NCI-H226 (cell line): ENCODE data around the gene KRT81.
A peak's percentile ranks its signal among the peaks of the same experiment; 100 is the strongest.

Experiments
- DNase-seq: peaks from one replicate; pipeline ENCODE4 v3.0.0-alpha.2; 2015

KRT81 gene

DNA sequence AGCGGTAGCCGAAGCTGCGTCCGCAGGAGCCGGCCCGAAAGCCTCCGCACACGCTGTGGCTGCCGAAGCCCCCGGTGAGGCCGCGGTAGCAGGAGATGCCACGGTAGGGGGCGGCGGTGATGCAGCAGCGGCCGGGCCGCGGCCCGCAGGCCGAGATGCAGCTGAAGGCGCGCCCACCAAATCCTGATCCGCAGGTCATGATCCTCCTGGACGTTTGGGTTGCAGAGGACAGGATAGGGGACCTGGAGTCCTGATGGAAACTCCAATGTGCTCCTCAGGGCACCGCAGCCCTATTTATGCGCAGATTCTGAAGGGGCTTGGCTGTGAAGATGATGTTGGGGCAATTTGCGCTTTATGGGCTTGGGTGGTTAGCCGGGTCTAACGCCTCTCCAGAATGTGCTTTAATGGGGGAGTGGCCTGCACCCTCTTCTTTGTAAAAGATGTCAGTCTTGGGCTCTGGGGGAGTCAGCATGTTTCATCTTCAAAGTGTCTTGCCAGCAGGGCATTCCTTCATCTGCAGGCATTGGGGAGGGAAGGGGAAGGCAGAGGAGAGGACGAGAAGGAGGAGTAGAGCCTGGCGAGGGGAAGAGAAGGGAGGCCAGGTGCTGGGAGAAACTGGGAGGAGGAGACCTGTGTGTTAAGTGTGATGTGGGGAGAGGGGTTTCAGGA is at the start of gene KRT81:
TSS of gene KRT81 (minus strand) at position 268 of the 669 bp plus-strand sequence. CDS start at position 199, 69 bp downstream.
- DNase-seq: no peak

DNA sequence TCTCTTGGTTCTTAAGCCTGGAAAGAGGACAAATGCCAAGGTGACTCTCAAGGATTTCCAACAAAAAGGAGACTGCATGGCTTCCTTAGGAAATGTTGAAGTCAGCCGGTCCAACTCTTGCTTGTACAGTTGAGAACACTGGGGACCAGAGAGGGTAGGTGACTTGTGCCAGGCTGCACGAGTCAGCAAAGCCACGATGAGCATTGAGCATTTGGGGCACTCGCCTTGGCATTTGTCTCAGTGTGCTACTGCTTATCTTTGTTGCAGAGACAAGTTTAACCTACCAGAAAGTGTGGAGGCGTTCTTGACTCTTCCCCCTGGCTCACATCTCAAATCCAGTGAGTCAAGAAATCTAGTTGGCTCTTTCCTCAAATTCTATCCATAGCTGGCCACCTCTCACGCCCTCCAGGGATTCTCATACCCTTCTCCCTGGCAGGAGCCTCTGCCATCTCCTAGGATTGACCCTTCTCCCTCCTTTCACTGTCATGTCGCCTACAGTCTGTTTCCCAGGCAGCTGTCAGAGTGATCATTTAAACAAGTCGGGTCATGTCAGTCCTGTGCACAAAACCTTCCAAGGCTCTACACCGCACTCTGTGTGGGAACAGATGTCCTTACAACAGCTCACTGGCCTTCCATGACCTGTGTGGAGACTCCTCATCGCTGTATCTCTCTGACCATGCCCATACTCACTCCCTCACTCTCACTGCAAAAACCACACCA is 47.1 kb upstream of the KRT81 start:
- DNase-seq: no peak

DNA sequence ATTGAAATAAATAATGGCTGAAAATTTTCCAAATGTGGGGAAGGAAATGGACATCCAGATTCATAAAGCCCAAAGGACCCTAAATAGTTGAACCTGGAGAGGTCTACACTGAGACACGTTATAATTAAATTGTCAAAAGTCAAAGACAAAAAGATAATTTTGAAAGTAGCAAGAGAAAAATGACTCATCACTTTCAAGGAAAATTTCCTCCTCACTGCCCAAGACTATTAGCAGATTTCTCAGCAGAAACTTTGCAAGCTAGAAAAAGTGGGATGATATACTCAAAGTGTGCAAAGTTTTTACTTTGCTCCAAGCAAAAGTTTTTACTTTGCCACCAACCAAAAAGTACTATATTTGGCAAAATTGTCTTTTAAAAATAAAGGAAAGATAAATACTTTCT is 45.7 kb upstream of the KRT81 start:
- DNase-seq: peak; percentile 58

DNA sequence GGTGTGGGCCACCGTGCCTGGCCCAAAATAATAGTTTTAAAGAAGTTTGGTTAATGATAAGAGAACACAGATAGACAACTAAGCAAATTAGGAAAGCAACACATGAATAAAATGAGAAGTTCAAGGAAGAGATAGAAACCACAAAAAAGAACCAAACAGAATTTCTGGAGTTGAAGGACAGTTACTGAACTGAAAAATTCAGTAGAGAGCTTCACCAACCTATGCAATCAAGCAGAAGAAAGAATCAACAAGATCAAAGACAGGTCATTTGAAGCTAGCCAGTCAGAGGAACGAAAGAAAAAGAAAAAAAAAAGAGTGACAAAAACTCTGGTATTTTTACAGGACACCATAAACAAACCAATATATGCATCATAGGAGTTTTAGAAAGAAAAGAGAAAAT is 45.3 kb upstream of the KRT81 start:
- DNase-seq: no peak

DNA sequence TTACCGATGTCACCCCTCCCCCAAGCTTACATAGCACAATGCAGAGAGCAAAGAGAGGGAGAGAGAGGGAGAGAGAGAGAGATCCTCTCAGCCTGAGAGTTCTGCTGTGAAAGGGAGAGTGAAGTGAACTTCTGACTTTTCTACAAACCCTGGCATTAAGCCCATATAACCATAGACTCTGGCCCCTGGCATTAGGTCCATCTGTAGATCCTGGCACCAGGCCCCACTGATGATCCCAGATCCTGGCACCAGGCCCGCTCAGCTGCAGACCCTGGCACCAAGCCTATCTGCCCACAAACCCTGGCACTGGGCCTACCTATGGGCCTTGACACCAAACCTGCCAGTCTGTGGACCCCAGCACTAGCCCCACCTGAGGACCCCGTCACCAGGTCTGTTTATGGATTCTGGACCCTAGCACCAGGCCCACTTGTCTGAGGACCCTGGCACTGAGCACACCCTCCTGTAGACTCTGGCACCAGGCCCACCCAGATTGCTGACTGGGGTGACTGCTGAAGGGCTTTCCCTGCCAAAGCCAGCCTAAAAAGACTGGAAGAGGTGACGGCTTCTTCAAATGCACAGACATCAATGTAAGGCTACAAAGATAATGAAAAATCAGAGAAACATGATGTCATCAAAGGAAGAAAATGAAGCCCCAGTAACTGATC is 44.4 kb upstream of the KRT81 start:
- DNase-seq: peak; percentile 76

DNA sequence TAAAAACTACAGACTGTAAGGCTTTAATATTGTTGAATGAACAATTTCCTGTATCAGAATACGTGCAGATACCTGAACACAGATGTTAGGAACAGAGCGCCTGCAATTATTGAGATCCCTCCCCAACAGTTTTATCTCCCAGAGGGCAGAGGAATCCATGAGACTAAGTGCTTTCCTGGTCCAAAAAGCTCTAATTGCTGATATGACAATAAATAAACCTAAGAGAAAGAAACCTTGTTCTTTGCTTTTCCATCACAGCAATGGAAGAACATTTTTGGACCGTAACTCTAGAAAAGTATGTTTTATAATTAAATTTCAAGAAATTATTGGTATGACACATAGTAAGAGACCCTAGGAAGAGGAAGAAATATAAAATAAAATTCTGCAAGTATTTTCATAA is 42.9 kb upstream of the KRT81 start:
- no peak for DNase-seq

DNA sequence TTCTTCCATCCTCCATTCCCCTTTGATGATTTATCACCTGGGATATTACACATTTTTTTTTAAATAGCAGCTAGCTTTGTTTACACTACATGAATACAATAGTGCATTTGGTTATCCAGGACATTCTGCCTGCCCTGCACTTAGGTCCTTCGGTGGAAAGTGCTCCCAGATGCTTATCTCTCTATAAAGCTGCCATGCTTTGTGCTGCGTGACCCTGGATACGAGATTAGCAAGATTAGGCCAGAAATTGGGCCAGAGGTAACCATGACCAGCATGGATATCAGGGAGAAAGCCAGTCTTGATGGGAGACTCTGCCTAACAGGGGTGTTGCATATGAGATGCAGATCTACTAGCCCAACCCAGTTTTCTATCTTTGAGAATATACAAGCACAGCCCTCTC is 42.0 kb upstream of the KRT81 start:
- DNase-seq: no peak

DNA sequence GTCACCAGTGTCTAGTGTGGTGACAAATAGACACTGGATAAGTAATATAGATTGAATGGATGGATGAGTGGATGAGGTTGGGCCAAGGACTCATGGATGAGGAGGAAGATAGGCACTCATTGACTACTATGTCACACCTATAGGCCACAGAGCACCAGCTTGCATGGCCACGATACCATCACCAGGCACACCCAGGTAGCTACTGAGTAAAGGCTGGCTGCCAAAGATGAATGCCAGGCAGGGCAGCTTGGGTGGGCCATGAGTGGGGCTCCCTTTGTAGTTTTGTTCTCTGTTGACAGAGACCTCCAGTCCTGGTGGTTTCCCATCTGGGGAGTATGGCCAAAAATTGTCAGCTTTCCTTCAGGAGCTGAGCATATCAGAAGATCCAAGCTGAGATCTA is 41.0 kb upstream of the KRT81 start:
- no peak for DNase-seq

DNA sequence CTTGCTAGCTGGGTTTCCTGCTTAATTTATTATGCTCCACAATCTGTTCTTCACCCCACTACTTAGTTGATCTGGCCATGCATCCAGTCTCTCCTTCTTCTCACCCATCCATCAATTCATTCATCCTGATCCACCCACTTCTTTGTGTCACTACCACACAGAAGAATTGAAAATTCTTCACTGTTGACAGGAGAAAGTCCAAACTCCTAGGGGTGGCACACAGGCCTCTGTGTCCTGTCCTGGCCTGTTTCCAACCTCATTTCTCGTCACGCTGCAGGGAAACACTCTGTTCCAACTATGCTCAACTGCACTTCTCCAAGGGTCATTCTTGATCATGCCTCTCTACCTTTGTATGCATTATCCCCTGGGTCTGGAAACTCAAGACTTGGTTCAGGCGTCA is 40.5 kb upstream of the KRT81 start:
- no peak for DNase-seq

DNA sequence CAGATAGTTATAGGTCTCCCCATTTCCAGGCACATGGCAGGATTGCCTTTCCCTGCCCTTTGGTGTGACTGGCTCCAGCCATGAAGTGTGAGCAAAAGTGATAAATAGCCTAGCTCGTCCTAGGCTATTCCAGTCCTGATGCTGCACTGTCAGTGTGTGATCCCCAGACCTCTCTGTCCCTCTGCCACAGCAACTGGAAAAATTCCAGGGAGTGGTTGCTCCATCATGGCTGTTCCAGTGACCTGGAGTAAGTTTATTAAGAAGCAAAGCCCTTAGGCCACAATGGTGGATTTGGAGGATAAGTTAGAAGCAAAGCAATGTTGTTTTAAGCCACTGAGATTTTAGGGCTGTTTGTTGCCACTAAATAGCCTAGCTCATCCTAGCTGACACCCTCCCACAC is 39.7 kb upstream of the KRT81 start:
- DNase-seq: no peak

DNA sequence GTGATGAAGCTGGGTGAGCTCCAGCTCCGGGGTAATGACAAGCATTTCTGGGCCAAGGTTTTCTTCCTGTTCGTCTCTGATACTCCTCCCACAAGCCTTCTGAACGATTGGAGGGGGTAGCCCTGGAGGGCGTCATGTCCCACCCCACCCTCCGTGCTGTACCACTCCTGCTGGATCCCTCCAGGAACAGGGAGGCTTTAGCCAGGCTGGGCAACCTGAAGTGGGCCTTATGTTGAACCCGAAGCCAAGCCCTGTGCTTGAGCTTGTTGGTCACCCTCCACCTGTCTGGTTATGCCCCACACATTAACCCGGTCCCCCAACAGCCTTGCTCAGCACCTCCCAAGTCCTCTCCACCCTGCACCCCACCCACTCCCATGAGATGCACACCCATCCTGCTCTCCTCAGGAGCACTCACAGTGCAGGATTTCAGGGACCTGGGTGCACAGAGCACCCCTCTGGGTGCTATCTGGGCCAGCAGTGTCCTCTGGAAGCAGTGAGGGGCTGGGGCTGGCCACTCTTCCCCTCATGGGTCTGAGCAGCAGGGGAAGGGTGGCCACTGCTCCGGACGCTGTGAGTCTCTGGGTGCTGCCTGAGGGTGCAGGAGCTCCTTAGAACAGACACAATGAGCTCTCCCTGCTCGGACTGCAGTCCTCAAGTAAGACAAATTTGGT is 36.6 kb upstream of the KRT81 start:
- no peak for DNase-seq

DNA sequence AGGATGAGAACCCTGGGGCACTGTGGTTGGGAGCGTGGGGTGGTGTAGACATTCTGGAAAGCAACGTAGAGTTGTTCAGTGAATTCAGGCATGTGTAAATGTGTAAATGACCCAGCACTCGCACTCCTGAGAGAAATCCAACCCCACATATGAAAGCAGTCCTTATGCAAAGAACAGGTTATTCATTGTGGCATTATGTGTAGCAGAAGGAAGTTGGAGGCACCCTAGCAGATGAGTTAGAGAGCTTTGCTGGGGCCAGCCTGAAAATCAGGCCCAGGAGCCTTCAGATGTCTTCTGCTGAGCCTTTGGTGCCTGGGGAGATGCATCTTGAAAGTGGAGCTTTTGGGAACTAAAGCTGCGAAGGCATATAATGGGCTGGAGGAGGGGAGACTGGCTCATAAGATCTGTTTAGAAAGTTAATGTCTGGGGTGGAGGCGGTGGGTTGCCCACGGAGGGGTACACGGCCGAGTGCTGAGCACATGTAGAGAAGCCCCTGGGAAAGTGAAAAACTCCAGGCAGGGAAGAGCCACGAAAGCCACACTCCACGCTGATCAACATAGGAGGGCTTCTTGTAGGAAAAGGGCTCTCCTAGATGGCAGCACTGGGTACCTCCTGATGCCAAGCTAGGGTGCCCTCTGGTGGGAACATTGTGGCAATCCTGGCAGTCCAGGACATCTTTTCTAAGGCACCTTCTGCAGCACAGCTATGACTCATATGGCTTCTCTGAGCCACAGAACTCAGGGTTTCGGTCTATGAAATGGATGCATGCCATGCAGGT is 35.9 kb upstream of the KRT81 start:
- DNase-seq: peak; percentile 90

DNA sequence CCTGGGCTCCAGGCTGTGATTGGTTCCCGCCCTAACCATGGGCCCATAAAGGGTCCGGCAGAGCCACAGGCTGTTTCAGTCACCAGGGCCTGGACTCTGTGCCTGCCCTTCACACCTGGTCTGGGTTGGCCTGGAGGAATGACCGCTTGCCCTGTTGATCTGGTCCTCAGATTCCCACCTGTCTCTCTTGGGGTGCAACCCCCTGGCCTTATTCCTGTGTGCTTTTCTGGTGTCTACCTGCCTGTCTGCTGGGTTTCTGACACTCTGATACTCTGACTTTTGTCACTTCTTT is 32.8 kb upstream of the KRT81 start:
- DNase-seq: no peak

DNA sequence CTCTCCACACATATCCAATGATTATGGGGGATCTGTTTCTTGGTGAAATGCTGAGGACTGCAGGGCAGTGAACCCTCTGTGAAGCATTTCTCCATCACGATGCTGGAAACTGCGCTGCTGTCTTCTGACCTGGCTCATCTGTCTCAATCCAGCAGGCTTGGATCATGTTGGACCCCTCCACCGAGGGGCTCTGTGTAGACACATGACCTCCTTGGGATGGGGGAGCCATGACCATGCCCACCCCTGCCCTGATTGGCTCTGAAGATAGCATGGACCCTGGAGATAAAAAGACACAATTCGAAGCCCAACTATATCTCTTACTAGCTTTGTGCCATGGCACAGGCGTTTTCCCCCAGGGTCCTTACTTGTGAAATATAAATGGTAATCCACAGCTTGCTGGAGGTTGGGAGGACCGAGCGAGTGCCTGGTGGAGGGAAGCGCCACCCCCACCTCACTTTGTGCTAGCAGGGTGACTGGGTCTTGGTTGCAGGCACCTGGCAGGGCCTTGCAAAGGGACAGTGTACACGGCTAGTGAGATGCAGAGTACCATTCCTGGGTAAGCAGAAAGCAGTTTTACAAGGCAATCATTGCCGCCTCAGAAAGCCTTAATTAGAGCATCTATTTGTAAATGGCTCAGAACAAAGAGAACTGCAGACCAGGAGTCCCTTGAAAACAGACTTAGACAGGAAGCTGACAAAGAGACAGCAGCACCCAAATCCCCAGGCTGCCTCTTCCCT is 32.2 kb upstream of the KRT81 start:
- no peak for DNase-seq

DNA sequence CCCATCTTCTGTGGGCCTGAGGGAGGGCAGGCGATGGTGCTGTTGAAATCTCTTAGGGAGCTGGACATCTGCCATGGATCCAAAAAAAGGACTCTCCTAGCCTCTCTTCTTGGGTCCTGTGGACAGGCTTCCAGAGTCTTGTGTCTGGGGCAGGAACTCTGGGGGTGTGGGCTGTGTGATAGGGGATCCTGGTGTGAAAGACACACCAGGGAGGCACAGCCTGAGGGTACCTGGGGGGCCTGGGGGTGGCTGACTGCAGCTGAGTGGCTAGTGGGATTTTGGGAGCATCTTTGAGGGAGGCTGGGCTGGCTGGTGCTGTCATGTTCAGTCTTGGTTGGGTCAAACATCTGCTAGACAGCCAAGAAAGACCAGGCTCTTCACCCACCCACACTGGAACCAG is 31.7 kb upstream of the KRT81 start:
- no peak for DNase-seq

DNA sequence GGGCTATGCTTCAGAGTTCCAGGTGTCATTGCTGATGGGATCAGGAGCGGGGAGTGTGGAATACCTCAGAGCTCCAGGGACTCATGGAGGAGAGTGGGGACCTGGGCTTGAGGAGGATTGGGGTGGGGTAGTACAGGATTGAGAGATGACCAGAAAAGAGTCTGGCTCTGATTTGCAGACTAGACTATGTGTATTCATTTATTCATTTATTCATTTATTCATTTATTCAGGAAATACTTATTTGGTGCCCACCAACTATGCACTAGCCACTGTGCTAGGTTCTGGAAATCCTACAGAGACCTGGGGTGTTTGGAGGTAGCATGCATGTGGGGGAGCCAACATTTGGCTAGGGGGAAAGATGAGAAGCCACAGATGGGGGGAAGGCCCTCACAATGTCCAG is 30.7 kb upstream of the KRT81 start:
- DNase-seq: no peak

DNA sequence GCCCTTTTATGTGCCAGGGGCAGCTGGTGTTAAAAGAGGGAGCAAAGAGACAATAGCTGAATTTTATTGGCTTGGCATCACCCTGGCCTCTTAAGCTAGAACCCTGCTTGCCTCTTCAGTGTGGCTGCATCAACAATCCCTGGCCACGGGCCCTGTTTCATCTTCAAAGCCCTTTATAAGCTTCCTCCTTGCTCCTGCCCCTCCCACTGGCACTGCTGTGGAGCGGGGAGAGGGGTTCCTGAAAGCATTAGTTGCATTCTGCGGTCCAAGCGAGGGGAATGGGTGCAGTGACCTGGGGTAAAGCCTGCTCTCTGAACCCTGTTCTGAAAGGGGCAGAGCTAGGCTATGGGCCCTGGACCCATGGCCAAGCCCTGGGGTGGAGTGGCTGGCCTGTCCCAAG is 30.1 kb upstream of the KRT81 start:
- DNase-seq: no peak

DNA sequence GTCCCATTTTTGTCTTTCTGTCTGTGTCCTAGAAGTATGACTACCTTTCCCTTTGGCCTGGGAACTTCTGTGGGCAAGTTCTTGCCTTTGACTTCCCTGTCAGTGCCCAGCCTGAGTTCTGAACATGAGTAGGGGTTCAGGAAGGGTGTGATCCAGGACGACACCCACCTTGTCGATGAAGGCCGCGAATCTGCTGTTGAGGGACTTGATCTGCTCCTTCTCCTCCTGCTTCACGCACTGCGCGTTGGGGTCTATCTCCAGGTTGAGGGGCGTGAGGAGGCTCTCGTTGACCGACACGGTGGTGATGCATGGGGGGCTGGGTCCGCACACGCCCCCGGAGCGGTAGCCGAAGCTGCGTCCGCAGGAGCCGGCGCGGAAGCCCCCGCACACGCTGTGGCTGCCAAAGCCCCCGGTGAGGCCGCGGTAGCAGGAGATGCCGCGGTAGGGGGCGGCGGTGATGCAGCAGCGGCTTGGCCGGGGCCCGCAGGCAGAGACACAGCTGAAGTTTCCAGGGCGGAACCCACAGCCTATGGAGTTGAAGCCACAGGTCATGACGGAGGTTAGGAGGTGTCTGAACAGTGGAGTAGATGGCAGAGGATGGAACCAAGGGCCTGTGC is 29.6 kb upstream of the KRT81 start, which contains the start of gene KRT83:
TSS of gene KRT83 (minus strand) at position 615 of the 617 bp plus-strand sequence. CDS start at position 552, 63 bp downstream.
- no peak for DNase-seq

DNA sequence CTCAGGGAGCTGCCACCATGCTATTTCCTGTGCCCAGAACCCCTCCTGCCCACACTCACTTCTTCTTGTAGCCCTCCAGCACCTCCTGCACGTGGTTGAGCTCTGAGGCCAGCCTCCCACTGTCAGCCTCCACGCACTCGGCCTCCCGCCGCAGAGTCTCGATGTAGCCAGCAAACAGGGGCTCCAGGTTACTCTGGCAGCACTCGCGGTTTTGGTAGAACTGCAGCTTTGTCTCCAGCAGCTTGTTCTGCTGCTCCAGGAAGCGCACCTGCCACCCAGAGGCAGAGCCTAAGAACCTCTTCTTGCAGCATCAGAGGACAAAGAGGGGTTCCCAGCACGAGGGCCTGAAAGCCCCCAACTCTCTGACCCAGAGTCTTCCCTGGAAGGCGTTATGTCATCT is 27.8 kb upstream of the KRT81 start:
- no peak for DNase-seq

DNA sequence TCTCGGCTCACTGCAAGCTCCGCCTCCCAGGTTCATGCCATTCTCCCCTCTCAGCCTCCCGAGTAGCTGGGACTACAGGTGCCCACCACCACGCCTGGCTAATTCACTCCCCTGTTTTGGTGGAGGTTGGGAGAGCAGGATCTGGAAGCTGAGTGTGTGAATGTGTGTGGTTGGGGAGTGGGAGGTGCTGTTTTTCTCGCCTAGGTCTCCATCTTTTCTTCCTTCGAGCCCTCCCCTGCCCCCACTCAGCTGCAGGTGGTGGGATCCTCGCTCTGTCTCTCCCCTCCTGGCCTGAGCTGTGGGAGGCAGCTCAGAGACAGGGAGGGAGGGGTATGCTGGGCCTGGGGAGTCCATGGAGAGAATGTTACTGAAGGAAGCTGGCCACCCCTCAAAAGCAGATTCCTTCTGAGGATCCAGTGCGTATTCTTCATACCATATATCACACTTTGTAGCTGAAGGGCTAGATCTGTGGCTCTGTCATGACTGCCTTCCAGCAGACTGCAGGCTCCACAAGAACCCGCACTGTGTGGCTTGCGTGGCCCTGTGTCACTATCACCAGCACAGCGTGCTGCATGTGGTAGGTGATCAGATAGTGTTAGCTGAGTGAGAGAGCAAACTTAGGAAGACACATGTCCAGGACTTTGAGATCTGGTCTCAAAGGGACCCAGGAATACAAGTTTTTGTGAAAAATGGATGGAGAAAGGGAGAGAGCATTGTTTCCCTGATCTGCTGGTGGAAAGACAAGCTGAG is 27.1 kb upstream of the KRT81 start:
- no peak for DNase-seq

DNA sequence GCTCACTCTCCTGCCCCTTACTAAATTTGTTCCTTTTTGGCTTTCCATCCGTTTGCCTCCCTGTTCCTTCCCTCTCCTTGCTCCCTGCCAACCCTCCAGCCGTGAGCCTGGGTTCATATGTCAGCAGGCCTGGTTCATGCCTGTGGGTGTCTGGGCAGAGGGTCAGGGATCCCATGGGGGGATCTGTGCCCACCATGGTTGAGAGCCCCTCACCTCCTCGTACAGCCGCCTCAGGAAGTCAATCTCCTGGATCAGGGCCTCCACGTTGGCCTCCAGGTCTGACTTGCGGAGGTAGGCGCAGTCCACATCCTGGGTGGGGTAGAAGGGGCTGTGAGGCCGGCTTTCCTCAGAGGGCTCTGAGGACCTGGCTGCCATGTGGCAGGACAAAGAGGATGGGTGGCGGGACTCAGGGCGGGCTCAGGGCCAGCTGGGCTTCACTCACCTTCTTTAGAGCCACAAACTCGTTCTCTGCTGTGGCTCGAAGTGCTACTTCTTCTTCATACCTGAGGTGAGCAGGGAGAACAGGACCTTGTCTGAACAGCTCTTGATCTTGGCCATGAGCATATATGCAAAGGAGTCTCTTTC is 26.2 kb upstream of the KRT81 start:
- DNase-seq: no peak
